A549 (cell line): Measurements from ENCODE around the gene CCDC78. TPM values are rescaled to one million over a fixed set of nuclear protein-coding genes. Genes with fewer than 3 reads are reported as not detected.
A peak's percentile ranks its signal among the peaks of the same experiment; 100 is the strongest.

Experiments used
- ATAC-seq, 2 experiments: fragments of 200-7000 bp in 1 of 2; fragments of >200 bp in 1 of 2; cut with Nextera tagmentation in 1 of 2; cut with Tn5 transposase in 1 of 2; 3 replicates each; pipeline versions ENCODE4 v1.8.0 to v1.9.1; 2018 to 2020; ENCODE audit warnings: mild to moderate bottlenecking in 1 of 2, moderate library complexity in 1 of 2
- CTCF ChIA-PET: fragments of 300-600 bp; sonication (Branson Sonifier 250); formaldehyde crosslinking; extraction: SDS; loops from one replicate; lab custom pipeline; 2021; ENCODE audit warnings: antibody characterized with exemption, inconsistent platforms; lab: Yijun Ruan, JAX
- POLR2A ChIA-PET: fragments of 350-600 bp; formaldehyde crosslinking; extraction: SDS; loops from one replicate; lab custom pipeline; 2021; ENCODE audit warnings: antibody characterized with exemption, inconsistent platforms; lab: Yijun Ruan, JAX
- DNase-seq, 2 experiments: peaks; one replicate each; pipeline versions ENCODE4 v3.0.0 to v3.0.0-alpha.2; 2011 to 2016; ENCODE audit warnings: low read depth in 1 of 2, low spot score in 1 of 2
- FAIRE-seq: peaks from 2 replicates; lab custom pipeline; 2011; peaks lifted over from hg19 to GRCh38; lab: Jason Lieb, UNC
- H3K27ac ChIP-seq, 2 experiments: fragments of >200 bp; sonication (Bioruptor Twin); formaldehyde crosslinking; 3 replicates each; pipeline ENCODE4 v1.5.1; 2016 to 2017
- H3K4me1 ChIP-seq: fragments of >200 bp; sonication (Bioruptor Twin); formaldehyde crosslinking; 3 replicates; pipeline ENCODE4 v1.6.1; 2016
- H3K4me2 ChIP-seq: fragments of >200 bp; sonication (Bioruptor Twin); formaldehyde crosslinking; 3 replicates; pipeline ENCODE4 v1.6.1; 2016
- H3K4me3 ChIP-seq: fragments of >200 bp; sonication (Bioruptor Twin); formaldehyde crosslinking; 3 replicates; pipeline ENCODE4 v1.5.1; 2016
- H3K9me3 ChIP-seq: fragments of >200 bp; sonication (Bioruptor Twin); formaldehyde crosslinking; 3 replicates; pipeline ENCODE4 v1.6.1; 2016
- CHD2 ChIP-seq: fragments of 150-350 bp; IDR thresholded peaks from 2 replicates; pipeline ENCODE4 v1.6.1; 2014; ENCODE audit warnings: low read length; ENCODE audit not compliant: partially characterized antibody
- CTCF ChIP-seq: fragments of >200 bp; sonication (Bioruptor Twin); formaldehyde crosslinking; IDR thresholded peaks from 3 replicates; pipeline ENCODE4 v1.5.1; 2016
- E2F6 ChIP-seq: IDR thresholded peaks from 2 replicates; pipeline ENCODE4 v1.6.1; 2012; ENCODE audit warnings: low read depth, borderline replicate concordance
- EHF ChIP-seq: fragments of 250-450 bp; sonication (Bioruptor Pico); IDR thresholded peaks from 2 replicates; pipeline ENCODE4 v1.5.0; 2020; ENCODE audit warnings: mild to moderate bottlenecking
- ELK1 ChIP-seq: fragments of 150-350 bp; IDR thresholded peaks from 2 replicates; pipeline ENCODE4 v1.6.1; 2014; ENCODE audit warnings: low read depth, mild to moderate bottlenecking, low read length
- EP300 ChIP-seq, 2 experiments: fragments of >200 bp; sonication (Bioruptor Twin); formaldehyde crosslinking; IDR thresholded peaks; 2 replicates in 1 of 2; 3 replicates in 1 of 2; pipeline ENCODE4 v1.6.1; 2016 to 2017
- FOSL2 ChIP-seq, 2 experiments: fragments of 450-650 bp in 1 of 2; fragments of >200 bp in 1 of 2; sonication (Bioruptor Twin) in 1 of 2; formaldehyde crosslinking; IDR thresholded peaks; 2 replicates each; pipeline versions ENCODE4 v1.5.0 to v1.6.1; 2016 to 2020; ENCODE audit warnings: mild to moderate bottlenecking in 1 of 2, moderate library complexity in 1 of 2
- FOXS1 ChIP-seq: fragments of 250-450 bp; sonication (Bioruptor Pico); IDR thresholded peaks from 2 replicates; pipeline ENCODE4 v1.5.0; 2020; ENCODE audit warnings: mild to moderate bottlenecking, moderate library complexity
- GATA3 ChIP-seq: IDR thresholded peaks from 2 replicates; pipeline ENCODE4 v1.6.1; 2012; ENCODE audit warnings: borderline replicate concordance
- HES2 ChIP-seq: fragments of >200 bp; sonication (Bioruptor Twin); formaldehyde crosslinking; IDR thresholded peaks from 2 replicates; pipeline ENCODE4 v1.6.1; 2016
- HEYL ChIP-seq: fragments of 250-450 bp; sonication (Bioruptor Pico); IDR thresholded peaks from 2 replicates; pipeline ENCODE4 v1.8.0; 2021; ENCODE audit warnings: mild to moderate bottlenecking, moderate library complexity
- HOXB13 ChIP-seq: fragments of 250-450 bp; sonication (Bioruptor Pico); IDR thresholded peaks from 2 replicates; pipeline ENCODE4 v1.5.0; 2020; ENCODE audit warnings: low read depth, mild to moderate bottlenecking, moderate library complexity
- JUNB ChIP-seq: fragments of >200 bp; sonication (Bioruptor Twin); formaldehyde crosslinking; IDR thresholded peaks from 2 replicates; pipeline ENCODE4 v1.6.1; 2016
- KDM1A ChIP-seq: fragments of 200-600 bp; sonication (generic); IDR thresholded peaks from 2 replicates; pipeline ENCODE4 v1.6.1; 2016; ENCODE audit warnings: low read depth, mild to moderate bottlenecking
- MAX ChIP-seq: IDR thresholded peaks from 2 replicates; pipeline ENCODE4 v1.6.1; 2012
- PBX3 ChIP-seq: IDR thresholded peaks from 2 replicates; pipeline ENCODE4 v1.6.1; 2012
- REST ChIP-seq: fragments of 200-600 bp; sonication (generic); IDR thresholded peaks from 2 replicates; pipeline ENCODE4 v1.6.1; 2016; ENCODE audit warnings: antibody characterized with exemption, mild to moderate bottlenecking, moderate library complexity
- SREBF2 ChIP-seq: fragments of 450-650 bp; IDR thresholded peaks from 2 replicates; pipeline ENCODE4 v1.6.1; 2014; ENCODE audit warnings: mild to moderate bottlenecking, moderate library complexity
- TFCP2L1 ChIP-seq: fragments of 250-450 bp; sonication (Bioruptor Pico); IDR thresholded peaks from 2 replicates; pipeline ENCODE4 v1.5.0; 2021; ENCODE audit warnings: mild to moderate bottlenecking
- ZC3H11A ChIP-seq: fragments of 450-650 bp; IDR thresholded peaks from 2 replicates; pipeline ENCODE4 v1.6.1; 2014; ENCODE audit warnings: antibody characterized with exemption, mild to moderate bottlenecking
- WGBS: methylation state at CpG from one replicate; pipeline ENCODE4 v1.1.6; 2017; ENCODE audit errors: missing lambda C conversion rate; 5-methylcytosine and 5-hydroxymethylcytosine counted together
- polyA plus RNA-seq, 4 experiments: library from polyadenylated mRNA; depleted of rRNA in 3 of 4; stranded (reverse); fragments of >200 nt; fragmentation: RNase III in 1 of 4; extraction: RNeasy Plus Mini Kit Qiagen cat#74134 plus additional on column Dnase treatment in 1 of 4; gene quantifications; 2 replicates in 3 of 4; 3 replicates in 1 of 4; pipeline ENCODE4 v1.2.3, GENCODE V29; 2011 to 2017

CCDC78 gene
- polyA plus RNA-seq, 2 of the 4 experiments (the other 2 are of a cell fraction) = 1.1 to 4.7 TPM

GRCh38 chr16:678858-679813, 47.1 kb downstream of the CCDC78 start:
- Histone ChIP-seq H3K4me2 (peak overlapping the region; percentile 93), H3K4me1 (peaks cover 49% of the 10 kb centered on the region), H3K4me3 (peak overlapping the region; percentile 54), H3K9me3 (no peaks in the 10 kb centered on the region), H3K27ac (peak overlapping the region; percentile 67 to 97)
- ATAC-seq (peak; percentile 1 to 19; a peak in 4 of 6 replicates), DNase-seq (peak in 1 of 2 experiments; percentile 67), FAIRE-seq (no peak)
- ChIA-PET CTCF (interaction anchor here (0.6 to 2.3 kb wide), 6 partner anchors 9 to 54 kb away, joined by 3 to 17 read pairs (median 3); partner anchors contain the start of gene RHOT2), POLR2A (interaction anchor here (1.2 kb wide), 1 partner anchor 11 kb away, joined by 5 read pairs; the partner anchor contains the start of gene WDR24)
- WGBS = 25% methylated on average over 25 of the region's 52 CpGs
- TF ChIP-seq MAX = no peak
- TF ChIP-seq ZC3H11A = no peak
- no peak for TF ChIP-seq HES2
- no peak for TF ChIP-seq KDM1A
- no peak for TF ChIP-seq HOXB13
- TF ChIP-seq PBX3 = peak; percentile 20; the same call in 1 of the 2 replicates
- no peak for TF ChIP-seq REST
- no peak for TF ChIP-seq TFCP2L1 (CRISPR knock-in tag)
- peak; percentile 11; the same call in 1 of the 2 replicates for TF ChIP-seq E2F6
- TF ChIP-seq CHD2 = no peak

GRCh38 chr16:678209-678857, 47.9 kb downstream of the CCDC78 start:
- FAIRE-seq = no peak
- ChIA-PET POLR2A (no interaction called here), CTCF (interaction anchor here (0.7 to 2.3 kb wide), 6 partner anchors 8 to 47 kb away, joined by 3 to 17 read pairs (median 3); partner anchors contain the start of gene RHOT2)
- peaks cover 48% of the 10 kb centered on the region for H3K4me1 ChIP-seq
- H3K27ac ChIP-seq = peak overlapping the region in 1 of 2 experiments; percentile 97; a peak in 2 of 6 replicates
- no peak for ATAC-seq
- WGBS = 83% methylated on average over 13 of the region's 21 CpGs
- DNase-seq = no peak
- H3K9me3 ChIP-seq = no peaks in the 10 kb centered on the region
- no peak overlapping the region for H3K4me2 ChIP-seq
- H3K4me3 ChIP-seq = no peak overlapping the region
- TF ChIP-seq EHF (CRISPR knock-in tag) (no peak), EP300 (IDR thresholded peaks at IDR 0.05) (no peak), FOSL2 (IDR thresholded peaks at IDR 0.05) (no peak), FOSL2 (CRISPR knock-in tag; IDR thresholded peaks at IDR 0.05) (no peak), SREBF2 (no peak), GATA3 (no peak), CTCF (no peak), JUNB (no peak), TFCP2L1 (CRISPR knock-in tag) (no peak), FOXS1 (CRISPR knock-in tag) (no peak), ELK1 (no peak), HEYL (CRISPR knock-in tag) (no peak)
- TF ChIP-seq, all 56 proteins: peak for 0
